ENCODE results near the gene CNTN5.

Gene CNTN5

GRCh38 chr11:99676292-99676691 is 655.5 kb downstream of the CNTN5 start:
- no peak for TF ChIP-seq CTCF (IDR thresholded peaks at IDR 0.05; ENCODE audit: unreplicated experiment in 3 of 3)
- Mint-ChIP-seq H3K27me3 (ENCODE audit: low read depth) (no peaks in the 10 kb centered on the region), H3K4me1 (no peaks in the 10 kb centered on the region), H3K4me3 (no peak overlapping the region), H3K9me3 (no peaks in the 10 kb centered on the region), H3K27ac (no peak overlapping the region), H3K36me3 (ENCODE audit: low read depth) (no peaks in the 10 kb centered on the region)

GRCh38 chr11:99682171-99682570 is 661.4 kb downstream of the CNTN5 start:
- no peaks in the 10 kb centered on the region for H3K9me3 Mint-ChIP-seq
- H3K4me1 Mint-ChIP-seq = no peaks in the 10 kb centered on the region
- no peaks in the 10 kb centered on the region for H3K27me3 Mint-ChIP-seq (ENCODE audit: low read depth)
- no peak overlapping the region for H3K27ac Mint-ChIP-seq
- no peak for TF ChIP-seq CTCF (IDR thresholded peaks at IDR 0.05; ENCODE audit: unreplicated experiment in 3 of 3)
- no peak overlapping the region for H3K4me3 Mint-ChIP-seq
- H3K36me3 Mint-ChIP-seq (ENCODE audit: low read depth) = no peaks in the 10 kb centered on the region

GRCh38 chr11:99682646-99683045 is 661.9 kb downstream of the CNTN5 start:
- no peaks in the 10 kb centered on the region for H3K36me3 Mint-ChIP-seq (ENCODE audit: low read depth)
- TF ChIP-seq CTCF (IDR thresholded peaks at IDR 0.05; ENCODE audit: unreplicated experiment in 3 of 3) = no peak
- no peak overlapping the region for H3K27ac Mint-ChIP-seq
- H3K4me3 Mint-ChIP-seq = no peak overlapping the region
- H3K27me3 Mint-ChIP-seq (ENCODE audit: low read depth) = no peaks in the 10 kb centered on the region
- no peaks in the 10 kb centered on the region for H3K9me3 Mint-ChIP-seq
- no peaks in the 10 kb centered on the region for H3K4me1 Mint-ChIP-seq

- H3K27ac Mint-ChIP-seq = no peak overlapping the region
- H3K4me3 Mint-ChIP-seq = no peak overlapping the region
- H3K36me3 Mint-ChIP-seq (ENCODE audit: low read depth) = no peaks in the 10 kb centered on the region
- no peaks in the 10 kb centered on the region for H3K4me1 Mint-ChIP-seq
- H3K27me3 Mint-ChIP-seq (ENCODE audit: low read depth) = no peaks in the 10 kb centered on the region
- TF ChIP-seq CTCF (IDR thresholded peaks at IDR 0.05; ENCODE audit: unreplicated experiment in 3 of 3) = no peak
- no peaks in the 10 kb centered on the region for H3K9me3 Mint-ChIP-seq
These were observed 663.2 kb downstream of the CNTN5 start for GRCh38 chr11:99683933-99684332.

- no peaks in the 10 kb centered on the region for H3K36me3 Mint-ChIP-seq (ENCODE audit: low read depth)
- TF ChIP-seq CTCF (IDR thresholded peaks at IDR 0.05; ENCODE audit: unreplicated experiment in 3 of 3) = no peak
- H3K4me3 Mint-ChIP-seq = no peak overlapping the region
- no peak overlapping the region for H3K27ac Mint-ChIP-seq
- no peaks in the 10 kb centered on the region for H3K4me1 Mint-ChIP-seq
- peaks cover 15% of the 10 kb centered on the region for H3K9me3 Mint-ChIP-seq
- H3K27me3 Mint-ChIP-seq (ENCODE audit: low read depth) = no peaks in the 10 kb centered on the region
These were observed 666.1 kb downstream of the CNTN5 start for GRCh38 chr11:99686838-99687237.

GRCh38 chr11:99687320-99687719 is 666.6 kb downstream of the CNTN5 start:
- no peaks in the 10 kb centered on the region for H3K27me3 Mint-ChIP-seq (ENCODE audit: low read depth)
- H3K27ac Mint-ChIP-seq = no peak overlapping the region
- H3K9me3 Mint-ChIP-seq = peaks cover 18% of the 10 kb centered on the region

More at GRCh38 chr11:99687320-99687719, 666.6 kb downstream of the CNTN5 start:
- Mint-ChIP-seq H3K36me3 (ENCODE audit: low read depth) (no peaks in the 10 kb centered on the region), H3K4me3 (no peak overlapping the region), H3K4me1 (no peaks in the 10 kb centered on the region)
- TF ChIP-seq CTCF (IDR thresholded peaks at IDR 0.05; ENCODE audit: unreplicated experiment in 3 of 3) = peak in 1 of 3 experiments; percentile 13
